Esophagus squamous epithelium (tissue), 5 donors: ENCODE results near the gene CNTNAP5. TPM values are rescaled to one million over a fixed set of nuclear protein-coding genes. Genes with fewer than 3 reads are reported as not detected.

Experiments used
- DNase-seq: peaks from one replicate; lab custom pipeline; 2025; lab: John Stamatoyannopoulos, UW
- H3K27ac ChIP-seq, 4 donors: fragments of 200-600 bp; sonication (generic); one replicate each; pipeline ENCODE4 v1.5.1; 2016 to 2019; ENCODE audit warnings: mild to moderate bottlenecking in 1 of 4
- H3K27me3 ChIP-seq, 4 donors: fragments of 200-600 bp; sonication (generic); 1 replicate in 3 of 4; 2 replicates in 1 of 4; pipeline versions ENCODE4 v1.5.1 to v1.6.0; 2017 to 2021; ENCODE audit warnings: antibody characterized with exemption in 1 of 4
- H3K36me3 ChIP-seq, 3 donors: fragments of 200-600 bp; sonication (generic); one replicate each; pipeline ENCODE4 v1.5.1; 2016 to 2019
- H3K4me1 ChIP-seq, 3 donors: fragments of 200-600 bp; sonication (generic); one replicate each; pipeline ENCODE4 v1.5.1; 2017 to 2019
- H3K4me3 ChIP-seq, 4 donors: fragments of 200-600 bp; sonication (generic); 1 replicate in 3 of 4; 2 replicates in 1 of 4; pipeline ENCODE4 v1.5.1; 2016 to 2019; ENCODE audit warnings: mild to moderate bottlenecking in 2 of 4, moderate library complexity in 1 of 4
- H3K9me3 ChIP-seq, 3 donors: fragments of 200-600 bp; sonication (generic); one replicate each; pipeline ENCODE4 v1.5.1; 2016 to 2019
- CTCF ChIP-seq, 6 experiments: fragments of 450-650 bp in 4 of 6; fragments of 200-600 bp in 2 of 6; sonication (generic) in 2 of 6; IDR thresholded peaks; one replicate each; pipeline ENCODE4 v1.5.1; 2016 to 2019; ENCODE audit warnings: antibody characterized with exemption in 6 of 6, mild to moderate bottlenecking in 4 of 6, moderate library complexity in 4 of 6
- POLR2A ChIP-seq, 4 donors: fragments of 450-650 bp; IDR thresholded peaks; one replicate each; pipeline ENCODE4 v1.6.1; 2017; ENCODE audit warnings: antibody characterized with exemption in 4 of 4, mild to moderate bottlenecking in 4 of 4, moderate library complexity in 3 of 4
- WGBS, 2 donors: methylation state at CpG; one replicate each; pipeline ENCODE4 v1.1.5; 2018; 5-methylcytosine and 5-hydroxymethylcytosine counted together
- intact Hi-C: fragments of 100-400 bp; cut with DNase I; formaldehyde crosslinking; loops from one replicate; pipeline ENCODE4 v1.15.0; 2022
- total RNA-seq, 4 donors: library from RNA; depleted of rRNA; stranded (reverse); fragments of >200 nt; gene quantifications; one replicate each; pipeline ENCODE4 v1.1.0, GENCODE V29; 2016
- donor health status: DM: yes; HTN: yes; CAD: no.

CNTNAP5 gene
- total RNA-seq, 4 donors from 2014 or later: not detected

GRCh38 chr2:124246170-124246569, 221.1 kb downstream of the CNTNAP5 start:
- Histone ChIP-seq H3K4me3 (no peak overlapping the region), H3K36me3 (no peaks in the 10 kb centered on the region), H3K27me3 (no peaks in the 10 kb centered on the region), H3K4me1 (no peaks in the 10 kb centered on the region), H3K9me3 (no peaks in the 10 kb centered on the region), H3K27ac (no peak overlapping the region)
- 68 to 78% methylated on average over 4 of the region's 4 CpGs for WGBS, 2 donors
- TF ChIP-seq CTCF (IDR thresholded peaks at IDR 0.05) (no peak), POLR2A (IDR thresholded peaks at IDR 0.05) (no peak)
- intact Hi-C loops: no loop called here
- no peak for DNase-seq

GRCh38 chr2:124248386-124248785, 223.3 kb downstream of the CNTNAP5 start:
- H3K27ac ChIP-seq: no peak overlapping the region
- intact Hi-C loops: no loop called here
- no peak overlapping the region for H3K4me3 ChIP-seq
- H3K9me3 ChIP-seq: no peaks in the 10 kb centered on the region
- no peak for DNase-seq
- no peaks in the 10 kb centered on the region for H3K36me3 ChIP-seq
- no peaks in the 10 kb centered on the region for H3K27me3 ChIP-seq
- H3K4me1 ChIP-seq: no peaks in the 10 kb centered on the region
- TF ChIP-seq CTCF (IDR thresholded peaks at IDR 0.05): no peak
- no peak for TF ChIP-seq POLR2A (IDR thresholded peaks at IDR 0.05)

GRCh38 chr2:124250433-124250832, 225.3 kb downstream of the CNTNAP5 start:
- H3K4me1 ChIP-seq: no peaks in the 10 kb centered on the region
- no peaks in the 10 kb centered on the region for H3K27me3 ChIP-seq
- intact Hi-C loops: no loop called here
- TF ChIP-seq POLR2A (IDR thresholded peaks at IDR 0.05) (no peak), CTCF (IDR thresholded peaks at IDR 0.05) (no peak)
- no peaks in the 10 kb centered on the region for H3K9me3 ChIP-seq
- H3K36me3 ChIP-seq: no peaks in the 10 kb centered on the region
- DNase-seq: no peak
- 34 to 36% methylated on average over 2 of the region's 2 CpGs for WGBS, 2 donors
- no peak overlapping the region for H3K4me3 ChIP-seq
- H3K27ac ChIP-seq: no peak overlapping the region

- Histone ChIP-seq H3K27me3 (no peaks in the 10 kb centered on the region), H3K4me3 (no peak overlapping the region), H3K9me3 (no peaks in the 10 kb centered on the region), H3K4me1 (no peaks in the 10 kb centered on the region), H3K27ac (no peak overlapping the region), H3K36me3 (no peaks in the 10 kb centered on the region)
- 88 to 93% methylated on average over 5 of the region's 5 CpGs for WGBS, 2 donors
- no peak for DNase-seq
- intact Hi-C loops: no loop called here
- TF ChIP-seq CTCF (IDR thresholded peaks at IDR 0.05): no peak
Measured at GRCh38 chr2:124254621-124255020, 229.5 kb downstream of the CNTNAP5 start.

GRCh38 chr2:124257120-124257519, 232.0 kb downstream of the CNTNAP5 start:
- Histone ChIP-seq H3K27ac (no peak overlapping the region), H3K36me3 (no peaks in the 10 kb centered on the region), H3K9me3 (no peaks in the 10 kb centered on the region), H3K4me3 (no peak overlapping the region), H3K27me3 (no peaks in the 10 kb centered on the region), H3K4me1 (no peaks in the 10 kb centered on the region)
- WGBS, 2 donors: 32 to 54% methylated on average over 1 of the region's 1 CpG
- intact Hi-C loops: no loop called here
- no peak for DNase-seq
- TF ChIP-seq POLR2A (IDR thresholded peaks at IDR 0.05) (no peak), CTCF (IDR thresholded peaks at IDR 0.05) (no peak)
